Dedifferentiated amniotic fluid mesenchymal stem cell (primary cell): ENCODE results near the gene GPR141.

Experiments used
- DNase-seq: peaks from one replicate; pipeline ENCODE4 v3.0.0-alpha.2; 2016; ENCODE audit errors: extremely low spot score

Gene GPR141

DNA sequence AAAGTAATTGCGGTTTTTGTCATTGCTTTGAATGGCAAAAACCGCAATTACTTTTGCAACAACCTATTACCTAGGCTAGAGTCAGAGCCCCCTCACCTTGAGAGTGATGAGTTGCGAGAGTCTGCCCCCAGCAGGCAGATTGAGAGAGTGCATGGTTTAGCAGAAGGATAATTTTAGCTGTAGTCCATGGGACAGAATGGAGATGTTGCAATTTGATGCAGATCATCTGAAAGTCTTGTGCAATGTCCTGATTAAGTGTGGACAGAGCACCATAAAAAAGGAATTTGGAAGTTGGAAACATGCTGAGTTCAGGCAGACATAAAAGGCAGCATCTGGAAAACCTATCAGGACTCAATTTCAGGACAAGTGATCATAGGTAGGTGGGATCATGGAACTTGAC lies 48.7 kb downstream of the GPR141 start:
- DNase-seq, result no peak

DNA sequence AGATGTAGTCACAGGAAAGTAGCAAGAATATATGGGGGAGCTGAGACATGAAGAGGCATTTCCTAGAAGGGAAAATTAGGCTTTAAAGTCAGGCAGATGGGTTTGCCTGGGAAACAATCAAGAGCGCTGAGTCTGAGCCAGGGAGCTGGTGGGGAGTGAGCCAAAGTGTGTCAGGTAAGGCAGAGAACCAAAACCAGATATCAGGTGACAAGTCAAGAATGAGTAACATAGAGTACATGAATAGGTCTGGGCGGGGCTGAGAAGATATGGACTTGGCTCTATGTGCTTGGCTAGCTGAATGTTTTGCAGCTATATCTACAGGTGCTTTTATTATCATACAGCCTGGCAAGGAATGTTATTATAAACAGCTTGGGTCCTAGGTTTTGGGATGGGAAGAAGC lies 49.3 kb downstream of the GPR141 start:
- DNase-seq, result no peak

DNA sequence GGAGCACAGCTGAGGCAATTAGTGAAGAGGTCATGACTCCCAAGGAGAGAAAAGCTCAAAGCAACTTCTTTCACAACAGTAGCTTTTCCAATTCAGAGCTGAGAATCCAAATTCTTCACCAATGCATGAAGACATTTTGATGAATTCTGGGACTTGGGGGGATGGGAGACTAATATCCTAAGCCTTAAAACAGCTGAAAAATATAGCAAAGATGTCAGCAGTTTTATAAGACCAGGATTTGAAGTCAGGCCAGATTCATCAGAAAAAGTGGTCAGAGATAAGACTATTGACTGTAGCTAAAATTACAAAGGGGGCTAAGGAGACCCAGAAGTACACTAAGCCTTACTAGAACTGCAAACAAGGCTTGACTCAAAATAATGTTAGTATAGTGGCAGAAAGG lies 51.6 kb downstream of the GPR141 start:
- no peak for DNase-seq

DNA sequence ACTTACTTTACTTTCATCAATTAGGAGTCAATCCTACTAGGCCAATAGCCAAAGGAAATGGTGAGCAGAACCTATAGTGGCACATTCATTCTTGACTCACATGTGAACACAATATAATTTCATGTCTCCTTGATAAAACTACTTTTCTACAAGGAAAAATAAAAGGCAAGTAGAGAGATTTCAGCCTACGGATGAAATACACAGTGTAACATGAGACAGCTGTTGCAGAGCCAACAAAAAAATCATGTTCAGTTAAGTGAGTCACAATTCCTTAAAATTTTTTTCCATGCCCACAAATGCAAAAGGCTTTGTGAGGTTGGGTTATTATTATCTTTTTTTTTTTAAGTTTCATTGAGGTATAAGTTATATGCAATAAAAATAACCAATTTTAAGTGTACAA lies 54.8 kb downstream of the GPR141 start:
- DNase-seq, result no peak

DNA sequence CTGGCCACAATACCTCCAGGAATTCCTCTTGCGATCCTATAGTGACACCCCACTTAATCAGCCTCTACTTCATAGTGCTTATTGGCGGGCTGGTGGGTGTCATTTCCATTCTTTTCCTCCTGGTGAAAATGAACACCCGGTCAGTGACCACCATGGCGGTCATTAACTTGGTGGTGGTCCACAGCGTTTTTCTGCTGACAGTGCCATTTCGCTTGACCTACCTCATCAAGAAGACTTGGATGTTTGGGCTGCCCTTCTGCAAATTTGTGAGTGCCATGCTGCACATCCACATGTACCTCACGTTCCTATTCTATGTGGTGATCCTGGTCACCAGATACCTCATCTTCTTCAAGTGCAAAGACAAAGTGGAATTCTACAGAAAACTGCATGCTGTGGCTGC lies 56.8 kb downstream of the GPR141 start:
- DNase-seq, result no peak

DNA sequence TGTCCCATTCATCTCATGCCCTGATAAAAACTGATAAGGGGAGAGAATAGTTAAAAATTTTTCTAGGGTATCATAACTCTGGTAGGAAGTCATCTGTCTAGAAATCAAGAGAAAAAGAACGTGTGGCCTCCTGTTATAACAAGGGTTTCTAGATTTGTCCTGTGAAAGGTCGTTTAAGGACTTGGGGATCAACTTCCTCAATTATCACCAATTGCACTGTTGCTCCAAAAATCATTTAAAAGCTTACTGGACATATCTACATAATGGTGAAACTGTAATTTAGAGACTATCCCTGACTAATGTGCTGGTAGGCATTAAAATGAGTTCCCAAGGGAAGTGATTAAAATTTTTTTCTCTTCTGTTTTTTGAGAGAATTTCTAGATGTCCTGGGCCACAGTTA lies 58.2 kb downstream of the GPR141 start:
- DNase-seq, result no peak

DNA sequence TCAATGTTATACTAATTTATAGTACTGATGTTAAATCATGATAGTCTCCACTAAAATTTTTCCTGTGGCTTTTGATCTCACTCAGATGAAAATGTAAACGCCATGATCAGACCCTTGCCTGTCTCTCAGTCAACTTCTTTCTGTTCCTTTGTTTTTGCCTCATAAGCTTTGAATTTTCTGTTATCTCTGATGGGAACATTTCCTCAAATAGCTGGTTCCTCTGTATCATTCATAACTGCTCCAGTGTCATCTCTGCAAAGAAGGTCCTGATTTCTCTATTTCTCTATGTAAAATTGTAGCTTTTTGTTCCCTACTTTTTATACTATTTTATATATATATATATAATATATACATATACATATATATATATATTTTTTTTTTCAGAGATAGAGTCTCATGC lies 67.5 kb downstream of the GPR141 start:
- DNase-seq, result no peak

DNA sequence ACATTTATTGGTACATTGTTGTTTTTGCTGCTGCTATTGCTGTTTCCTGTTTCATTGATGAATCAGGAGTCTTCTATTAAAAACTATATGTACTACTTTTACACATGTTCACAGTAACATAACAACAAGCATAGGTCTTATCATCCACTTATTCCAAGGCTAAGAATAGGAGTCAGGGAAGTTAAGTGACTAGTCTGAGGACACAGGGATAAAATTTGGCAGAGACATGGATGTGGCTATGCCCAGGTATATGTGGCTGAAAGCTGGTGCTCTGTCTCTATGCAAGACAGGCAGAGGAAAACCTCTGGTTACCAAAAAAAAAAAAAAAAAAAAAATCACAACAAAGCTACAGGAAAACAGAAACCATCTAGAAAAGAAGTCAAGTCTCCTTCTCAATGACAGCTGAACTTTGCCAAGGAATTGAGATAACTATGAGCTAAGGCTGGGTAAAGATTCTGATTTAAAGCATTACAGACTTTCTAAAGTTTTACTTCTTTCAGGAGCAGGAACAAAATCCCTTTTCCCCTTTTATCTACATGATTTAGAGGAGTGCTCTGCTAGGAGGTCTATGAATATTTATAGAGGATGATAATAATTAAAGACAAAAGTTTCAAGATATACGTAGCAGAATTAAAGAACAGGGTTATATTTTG lies 70.0 kb downstream of the GPR141 start:
- DNase-seq, result no peak

DNA sequence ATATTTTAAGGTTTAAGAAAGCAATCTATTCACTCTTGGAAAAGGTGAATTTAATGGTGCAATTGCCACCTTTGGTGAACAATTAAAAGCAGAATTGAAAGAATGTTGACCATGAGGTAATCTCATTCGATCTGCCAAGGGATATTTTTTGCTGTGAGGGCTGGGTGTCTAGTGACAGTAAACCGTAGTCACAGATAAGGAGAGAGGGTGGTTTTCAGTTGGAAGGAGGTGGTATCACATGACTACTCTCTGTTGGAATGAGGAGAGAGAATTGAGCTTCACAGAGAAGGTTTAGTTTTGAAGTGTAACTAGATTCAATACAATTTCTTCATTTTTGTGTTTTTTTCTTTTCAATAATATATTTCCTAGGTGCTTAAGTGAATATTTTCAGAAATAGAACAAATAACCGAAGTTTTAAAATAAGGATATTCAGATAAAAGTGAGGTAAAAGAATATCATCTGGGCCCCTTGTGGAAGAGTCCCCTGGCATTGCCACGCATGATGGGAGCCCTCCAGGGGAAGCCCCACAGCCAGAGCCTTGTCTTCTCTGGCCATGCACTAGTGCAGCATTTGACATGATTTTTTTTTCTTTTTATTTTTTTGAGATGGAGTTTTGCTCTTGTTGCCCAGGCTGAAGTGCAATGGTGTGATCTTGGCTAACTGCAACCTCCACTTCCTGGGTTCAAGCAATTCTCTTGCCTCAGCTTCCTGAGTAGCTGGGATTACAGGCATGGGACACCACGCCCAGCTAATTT lies 73.4 kb downstream of the GPR141 start:
- DNase-seq, result no peak

DNA sequence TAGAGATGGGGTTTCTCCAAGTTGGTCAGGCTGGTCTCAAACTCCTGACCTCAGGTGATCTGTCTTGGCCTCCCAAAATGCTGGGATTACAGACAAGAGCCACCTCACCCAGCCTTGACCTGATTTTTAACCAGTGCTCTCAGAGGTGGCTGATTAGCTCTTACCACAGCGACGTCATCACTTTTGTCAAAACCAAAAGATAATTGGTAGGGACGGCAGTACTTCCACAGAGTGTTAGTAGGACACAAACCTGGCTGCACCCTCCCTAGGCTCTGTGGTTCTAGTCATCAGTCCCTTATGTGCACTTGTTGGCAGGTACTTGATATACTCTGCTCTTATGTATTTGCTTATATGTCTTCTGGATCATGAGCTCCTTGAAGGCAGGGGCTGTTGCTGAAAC lies 74.0 kb downstream of the GPR141 start:
- DNase-seq, result no peak

DNA sequence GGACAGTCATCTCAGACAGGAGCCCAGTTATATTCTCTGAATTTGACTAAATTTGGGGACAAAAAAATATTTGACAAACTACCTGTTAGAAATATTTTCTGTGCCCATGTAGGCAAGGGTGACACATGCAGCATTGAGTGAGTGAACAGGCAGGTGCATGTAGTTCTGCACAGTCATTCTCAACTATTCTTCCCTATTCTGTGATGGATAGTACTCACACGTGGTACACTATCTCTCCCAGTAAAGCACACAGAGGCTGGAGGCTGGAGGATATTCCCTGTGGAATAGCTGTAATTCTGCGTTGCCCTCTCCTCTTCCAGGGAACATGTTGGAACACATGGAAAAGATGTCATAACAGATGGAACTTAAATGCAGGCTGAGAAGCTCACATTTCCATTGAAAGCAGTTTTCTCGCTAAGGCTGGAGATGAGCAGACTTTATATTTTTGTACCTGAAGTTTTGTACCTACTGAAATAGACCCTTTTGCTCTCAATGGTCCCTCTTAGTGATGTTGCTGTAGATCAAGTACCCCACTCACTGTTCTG lies 75.0 kb downstream of the GPR141 start:
- no peak for DNase-seq

DNA sequence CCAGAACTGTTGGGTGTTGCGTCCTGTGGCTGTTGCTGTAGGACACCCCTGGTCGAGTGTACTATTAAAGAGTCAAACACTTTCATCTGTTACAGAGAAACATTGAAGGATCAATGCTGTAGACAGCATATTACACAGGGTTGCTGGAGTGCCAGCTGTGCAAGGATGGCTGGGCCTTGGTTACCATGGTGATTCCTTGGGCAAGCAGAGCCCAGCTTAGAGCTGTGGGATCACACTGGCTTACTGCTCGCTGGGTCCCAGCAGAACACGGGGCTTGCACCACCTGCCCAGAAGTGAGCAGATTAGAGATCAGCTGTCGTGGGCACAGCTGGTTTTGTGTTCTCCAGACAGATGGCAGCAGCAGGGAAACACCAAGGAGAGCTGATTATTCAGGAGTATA lies 76.0 kb downstream of the GPR141 start:
- no peak for DNase-seq

DNA sequence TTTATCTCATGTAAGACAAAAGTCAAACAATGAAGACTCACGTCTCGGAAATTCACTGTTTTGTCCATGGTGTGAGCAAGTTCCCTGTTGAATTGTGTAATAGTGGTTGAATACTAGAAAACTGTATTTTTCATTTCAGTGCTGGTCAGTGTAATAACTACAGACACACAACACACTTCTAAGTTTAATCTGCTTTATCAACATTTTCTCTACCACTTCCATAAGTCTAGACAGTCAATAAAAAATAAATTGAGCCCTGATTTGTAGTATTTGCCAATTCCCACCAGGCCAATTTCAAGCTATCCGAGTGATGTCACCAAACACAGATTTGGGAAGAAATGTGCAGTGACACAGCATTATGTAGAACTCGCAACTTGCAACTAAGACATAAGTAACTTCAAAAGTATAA lies 81.9 kb downstream of the GPR141 start:
- no peak for DNase-seq

DNA sequence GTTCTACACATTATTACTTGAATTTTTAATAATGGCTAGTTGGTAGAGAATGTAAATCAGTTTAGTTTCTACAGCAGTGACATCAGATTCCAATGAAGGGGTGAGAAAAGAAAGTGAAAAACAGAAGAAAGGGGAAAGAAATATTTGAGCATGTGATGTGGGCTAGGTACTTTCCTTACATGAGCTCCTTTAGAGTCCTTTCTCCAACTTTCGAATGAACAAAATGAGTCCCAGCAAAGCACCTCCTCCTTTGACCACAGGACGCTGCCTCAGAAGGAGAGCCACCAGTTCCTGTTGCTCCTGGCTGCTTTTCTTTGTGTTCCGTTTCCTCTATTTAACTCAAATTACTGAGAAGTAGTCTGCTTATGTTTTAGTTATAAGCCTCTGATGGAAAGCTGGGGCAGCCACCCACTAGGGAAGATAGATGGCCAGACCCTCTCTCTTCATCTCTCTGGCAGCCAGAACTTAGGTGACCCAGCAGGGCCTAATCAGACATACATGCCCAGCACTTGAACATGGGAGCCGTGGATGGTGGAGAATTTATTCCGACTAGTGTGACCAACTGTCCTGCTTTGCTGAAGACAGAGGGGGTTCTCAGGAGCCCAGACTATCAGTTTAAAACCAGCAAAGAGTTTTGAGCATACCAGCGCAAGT lies 82.4 kb downstream of the GPR141 start:
- no peak for DNase-seq

DNA sequence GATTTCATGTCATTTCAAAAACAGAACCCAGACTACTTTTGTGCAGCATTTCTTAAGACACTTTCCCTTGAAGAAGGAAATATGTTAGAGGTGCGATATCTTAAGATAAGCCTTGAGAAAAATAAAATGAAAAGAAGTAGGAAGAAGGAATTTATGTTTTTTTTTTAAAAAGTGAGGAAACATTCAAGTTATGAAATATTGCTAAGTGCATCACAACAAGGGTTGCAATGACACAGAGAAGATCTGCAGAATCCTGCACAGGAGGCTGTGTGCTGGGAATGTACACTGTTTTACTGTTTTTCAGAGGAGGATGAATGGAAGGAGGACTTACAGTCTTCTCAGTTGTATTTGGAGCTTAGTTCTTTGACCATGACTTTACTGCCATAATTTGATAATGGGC lies 85.0 kb downstream of the GPR141 start:
- DNase-seq, result no peak

DNA sequence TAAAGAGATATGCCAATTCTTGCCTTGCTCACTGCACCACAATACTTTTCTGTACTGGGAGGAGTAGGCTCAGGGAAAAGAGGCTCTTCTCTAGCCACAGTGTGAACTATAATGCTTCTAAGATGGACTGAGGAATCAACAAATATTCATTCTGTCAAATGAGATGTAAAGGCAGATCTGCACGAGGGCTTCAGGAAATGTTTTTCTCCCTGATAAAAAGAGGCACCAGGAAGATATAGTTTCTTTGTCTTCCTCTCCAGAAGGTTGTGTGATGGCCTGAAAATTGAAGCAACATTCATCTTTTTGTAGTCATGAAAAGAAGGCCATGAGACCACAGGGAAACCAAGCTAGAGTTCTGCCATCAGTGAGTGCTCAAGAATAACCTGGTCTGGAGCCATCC lies 85.7 kb downstream of the GPR141 start:
- no peak for DNase-seq

DNA sequence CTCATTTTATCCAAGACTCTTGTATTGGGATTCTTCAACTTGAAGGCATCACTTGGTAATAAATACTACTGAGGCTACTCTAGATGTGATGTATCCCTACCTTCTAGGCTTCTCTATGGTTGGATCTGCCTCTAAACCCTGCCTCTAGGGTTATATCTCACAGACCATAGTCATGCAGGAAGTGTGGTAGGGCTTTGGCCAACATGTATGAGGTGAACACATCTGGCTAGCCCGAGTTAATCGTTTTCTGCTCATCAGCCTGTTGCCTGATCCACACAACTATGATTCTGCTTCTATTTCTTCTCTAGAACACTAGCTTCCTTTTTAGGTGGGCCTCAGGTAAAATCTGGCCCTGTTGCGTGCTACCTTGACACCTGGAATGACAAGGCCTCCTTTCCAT lies 86.2 kb downstream of the GPR141 start:
- no peak for DNase-seq

DNA sequence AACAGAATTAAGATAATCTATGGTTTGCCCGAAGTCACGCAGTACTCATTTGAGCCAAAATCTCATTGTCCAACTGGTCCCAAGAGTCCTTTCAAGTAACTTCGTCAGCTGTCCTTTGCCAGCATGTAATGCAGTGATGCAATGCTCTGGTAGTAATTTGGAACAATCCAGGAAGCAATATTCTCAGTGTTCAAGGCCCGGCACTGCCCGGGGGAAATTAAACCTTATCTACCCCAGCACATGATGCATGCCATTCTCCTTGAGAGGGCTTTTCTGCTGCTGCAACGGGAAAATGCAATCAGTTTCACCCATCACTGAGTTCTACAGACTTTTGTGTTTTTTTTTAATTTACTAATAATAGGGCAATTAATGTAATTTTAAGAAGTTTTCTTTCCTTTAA lies 87.3 kb downstream of the GPR141 start:
- DNase-seq, result no peak

DNA sequence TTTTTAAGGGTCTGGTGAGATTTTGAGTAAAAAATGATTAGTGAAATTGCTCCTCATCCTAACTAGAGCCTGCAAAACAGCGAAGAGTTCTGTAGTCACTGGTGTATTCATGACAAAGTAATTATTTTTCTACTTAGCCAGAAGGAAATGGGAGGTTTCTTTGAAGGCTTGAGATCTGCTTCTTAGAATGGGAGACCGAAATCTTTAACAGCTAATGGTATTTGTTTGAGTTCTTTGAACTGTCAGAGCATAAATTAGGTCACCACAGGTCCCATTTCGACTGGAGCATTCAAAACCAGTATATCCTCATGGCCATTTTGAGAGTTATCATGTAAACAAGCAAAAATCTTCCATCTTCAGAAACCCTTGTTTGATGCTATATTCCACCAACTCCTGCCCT lies 87.8 kb downstream of the GPR141 start:
- DNase-seq, result no peak

DNA sequence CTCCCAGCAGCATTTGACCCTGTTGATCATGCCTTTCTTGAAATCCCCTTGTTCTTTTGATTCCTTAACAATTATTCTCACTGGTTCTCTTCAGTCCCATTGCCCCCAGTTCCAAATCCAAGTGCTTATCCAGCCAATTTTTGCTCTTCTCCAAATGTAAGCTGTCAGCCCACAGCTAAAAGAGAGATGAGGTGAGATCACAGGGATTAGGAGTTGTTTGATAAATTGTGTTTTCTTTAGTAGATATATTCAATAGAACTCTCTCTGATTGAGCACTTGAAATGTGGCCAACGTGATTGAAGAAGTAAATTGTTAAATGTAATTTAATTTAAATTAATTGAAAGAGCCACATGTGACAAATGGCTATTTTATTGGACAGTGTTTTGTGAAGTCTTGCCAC lies 88.2 kb downstream of the GPR141 start:
- DNase-seq, result no peak

DNA sequence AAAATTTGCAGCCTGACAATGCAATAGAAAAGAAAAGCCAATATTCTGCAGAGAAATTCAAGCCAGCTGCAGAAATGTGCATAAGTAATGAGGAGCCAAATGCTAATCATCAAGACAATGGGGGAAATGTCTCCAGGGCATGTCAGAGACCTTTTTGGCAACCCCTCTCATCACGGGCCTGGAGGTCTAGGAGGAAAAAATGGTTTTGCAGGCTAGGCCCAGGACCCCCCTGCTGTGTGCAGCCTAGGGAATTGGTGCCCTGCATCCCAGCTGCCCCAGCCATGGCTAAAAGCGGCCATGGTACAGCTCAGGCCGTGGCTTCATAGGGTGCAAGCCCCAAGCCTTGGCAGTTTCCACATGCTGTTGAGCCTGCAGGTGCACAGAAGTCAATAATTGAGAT lies 92.4 kb downstream of the GPR141 start:
- DNase-seq, result no peak

DNA sequence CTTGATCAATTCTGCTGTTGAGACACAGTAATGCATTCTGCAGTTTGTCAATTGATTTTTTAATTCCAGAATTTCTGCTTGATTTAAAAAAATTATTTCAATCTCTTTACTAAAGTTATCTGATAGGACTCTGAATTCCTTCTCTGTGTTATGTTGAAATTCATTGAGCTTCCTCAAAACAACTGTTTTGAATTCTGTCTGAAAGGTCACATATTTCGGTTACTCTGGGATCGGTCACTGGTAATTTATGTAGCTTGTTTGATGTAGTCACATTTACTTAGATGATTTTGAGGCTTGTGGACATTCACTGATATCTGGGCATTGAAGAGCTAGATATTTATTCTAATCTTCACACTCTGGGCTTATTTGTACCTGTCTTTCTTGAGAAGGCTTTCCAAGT lies 97.6 kb downstream of the GPR141 start:
- DNase-seq, result no peak

DNA sequence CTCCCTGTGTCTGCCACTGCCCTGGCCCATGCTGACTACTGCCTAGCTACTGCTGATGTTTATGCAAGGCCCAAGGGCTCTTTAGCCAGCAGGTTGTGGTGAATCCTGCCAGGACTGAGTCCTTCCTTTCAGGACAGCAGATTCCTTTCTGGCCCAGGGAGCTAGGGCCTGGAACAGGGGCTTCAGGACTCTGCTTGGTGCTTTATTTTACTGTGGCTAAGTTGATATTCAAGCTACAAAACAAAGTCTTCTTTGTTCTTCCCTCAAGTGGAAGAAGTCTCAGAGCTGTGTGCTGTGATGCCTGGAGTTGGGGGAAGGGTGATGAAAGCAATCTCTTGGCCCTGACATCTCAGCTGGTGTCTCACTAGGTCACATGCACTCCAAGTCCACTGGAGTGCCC lies 98.6 kb downstream of the GPR141 start:
- DNase-seq, result no peak
